ENCODE measurements around the gene SDK1. TPM values are rescaled to one million over a fixed set of nuclear protein-coding genes. Genes with fewer than 3 reads are reported as not detected.

The SDK1 gene
- total RNA-seq, 1 experiment from 2014 or later, result 6.0 TPM

DNA sequence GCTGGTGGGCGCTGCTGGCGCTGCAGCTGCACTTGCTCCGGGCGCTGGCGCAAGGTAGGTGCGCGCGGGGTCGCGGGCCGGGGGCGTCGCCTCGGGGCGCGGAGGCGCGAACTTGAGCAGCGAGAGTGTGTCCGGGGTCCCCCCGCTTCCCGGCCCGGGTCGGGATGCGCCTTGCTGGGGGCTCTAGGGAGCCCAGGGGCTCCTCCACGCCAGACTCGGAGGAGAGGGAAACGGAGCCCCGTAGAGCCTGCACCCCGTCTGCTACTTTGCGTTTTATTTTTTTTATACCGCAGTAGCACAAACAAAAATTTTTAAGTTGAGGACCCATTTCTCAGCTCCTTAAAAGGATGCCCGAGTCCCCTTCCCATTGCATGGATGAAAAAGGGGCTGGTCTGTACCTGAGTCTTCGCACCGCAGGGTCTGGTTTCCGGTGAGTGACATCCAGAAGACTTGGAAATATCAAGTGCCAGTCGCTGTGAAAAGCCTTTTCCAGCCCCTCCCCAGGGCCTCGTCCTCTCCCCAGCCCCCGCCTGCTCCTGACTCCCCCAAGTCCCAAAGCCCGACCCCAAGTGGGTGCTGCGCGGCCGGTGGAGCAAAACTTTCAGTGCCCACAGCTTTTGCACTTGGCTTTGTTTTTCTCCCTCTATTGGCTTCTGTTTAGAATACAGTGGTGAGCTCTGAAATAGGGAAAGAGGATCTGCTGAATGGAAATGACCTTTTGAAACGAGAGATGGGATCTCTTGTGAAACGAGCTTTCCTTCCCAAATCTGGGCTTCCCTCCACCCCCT lies 973 bp downstream of the SDK1 start:
- H3K27ac ChIP-seq, result no peak overlapping the region
- H3K9me3 ChIP-seq (replicated peaks), result no peaks in the 10 kb centered on the region
- peak; percentile 47 to 71 for DNase-seq
- H3K36me3 ChIP-seq, result no peaks in the 10 kb centered on the region
- peak overlapping the region; percentile 66 for H3K4me3 ChIP-seq
- H3K27me3 ChIP-seq, result no peaks in the 10 kb centered on the region
- H3K4me1 ChIP-seq, result no peaks in the 10 kb centered on the region

DNA sequence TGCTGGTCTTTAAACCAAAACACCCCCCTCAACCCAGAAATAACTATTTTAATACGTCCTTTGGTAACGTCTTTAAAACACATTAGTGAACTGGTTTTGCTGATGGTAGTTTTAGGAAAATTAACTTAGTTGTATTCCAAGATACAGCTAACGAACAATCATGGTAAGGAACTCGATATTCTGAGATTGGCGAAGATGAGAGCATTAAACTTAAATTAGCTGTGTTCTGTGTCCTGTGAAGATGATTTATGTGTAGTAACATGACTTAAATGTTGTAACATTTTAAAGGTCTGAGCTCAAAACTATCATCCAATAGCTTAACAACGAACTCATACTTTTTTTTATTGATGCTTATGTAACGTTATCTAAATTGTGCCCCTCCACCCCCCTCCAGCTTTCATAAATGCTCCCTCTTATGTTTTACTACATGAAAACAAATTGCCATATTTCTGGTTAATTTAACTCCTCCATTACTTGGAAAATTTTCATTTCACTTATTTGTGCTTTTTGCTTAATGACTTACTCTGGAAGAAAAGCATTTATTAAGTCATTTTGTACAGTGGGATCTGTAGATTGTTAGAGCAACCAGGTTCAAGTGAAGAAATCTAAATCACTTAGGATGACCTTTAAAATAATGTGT lies 1.7 kb downstream of the SDK1 start:
- Histone ChIP-seq H3K4me3 (peak overlapping the region; percentile 66), H3K27ac (no peak overlapping the region), H3K9me3 (replicated peaks) (no peaks in the 10 kb centered on the region), H3K27me3 (no peaks in the 10 kb centered on the region), H3K36me3 (no peaks in the 10 kb centered on the region), H3K4me1 (no peaks in the 10 kb centered on the region)
- no peak for DNase-seq

- DNase-seq, result no peak
- no peak overlapping the region for H3K4me3 ChIP-seq
- no peaks in the 10 kb centered on the region for H3K9me3 ChIP-seq (replicated peaks)
- H3K27ac ChIP-seq, result no peak overlapping the region
- H3K27me3 ChIP-seq, result no peaks in the 10 kb centered on the region
- no peaks in the 10 kb centered on the region for H3K4me1 ChIP-seq
- H3K36me3 ChIP-seq, result no peaks in the 10 kb centered on the region
These were observed 3.1 kb downstream of the SDK1 start for GRCh38 chr7:3304131-3304530.

DNA sequence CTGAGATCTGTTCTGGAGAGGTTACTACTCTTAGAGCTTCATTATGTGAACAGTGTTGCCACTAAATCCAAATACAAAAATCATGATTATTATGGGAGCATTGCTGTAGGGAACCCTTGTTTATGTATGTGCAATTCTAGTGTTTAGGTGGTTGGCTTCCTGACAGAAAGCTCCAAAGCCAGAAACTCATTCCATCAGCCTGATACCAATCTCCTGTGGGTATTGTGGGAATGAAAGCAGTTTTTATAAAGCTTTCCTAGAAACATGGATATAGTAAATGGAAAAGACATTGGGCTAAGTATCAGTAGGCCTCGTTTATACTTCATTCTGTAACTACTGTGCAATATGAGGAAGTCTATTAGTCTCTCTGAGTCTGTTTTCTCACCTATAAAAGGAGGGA lies 6.4 kb downstream of the SDK1 start:
- DNase-seq, result no peak

GRCh38 chr7:3309140-3309539 lies 8.1 kb downstream of the SDK1 start:
- no peak overlapping the region for H3K27ac ChIP-seq
- H3K27me3 ChIP-seq, result no peaks in the 10 kb centered on the region
- H3K36me3 ChIP-seq, result no peaks in the 10 kb centered on the region
- no peaks in the 10 kb centered on the region for H3K9me3 ChIP-seq (replicated peaks)
- no peak overlapping the region for H3K4me3 ChIP-seq
- peak in 1 of 2 experiments; percentile 43 for DNase-seq
- no peaks in the 10 kb centered on the region; the same call in 1 of the 2 replicates for H3K4me1 ChIP-seq

More for the DNA sequence above, 6.4 kb downstream of the SDK1 start:
- Histone ChIP-seq H3K36me3 (no peaks in the 10 kb centered on the region), H3K4me3 (no peak overlapping the region), H3K27me3 (no peaks in the 10 kb centered on the region), H3K27ac (no peak overlapping the region), H3K4me1 (no peaks in the 10 kb centered on the region; the same call in 1 of the 2 replicates), H3K9me3 (replicated peaks) (no peaks in the 10 kb centered on the region)

DNA sequence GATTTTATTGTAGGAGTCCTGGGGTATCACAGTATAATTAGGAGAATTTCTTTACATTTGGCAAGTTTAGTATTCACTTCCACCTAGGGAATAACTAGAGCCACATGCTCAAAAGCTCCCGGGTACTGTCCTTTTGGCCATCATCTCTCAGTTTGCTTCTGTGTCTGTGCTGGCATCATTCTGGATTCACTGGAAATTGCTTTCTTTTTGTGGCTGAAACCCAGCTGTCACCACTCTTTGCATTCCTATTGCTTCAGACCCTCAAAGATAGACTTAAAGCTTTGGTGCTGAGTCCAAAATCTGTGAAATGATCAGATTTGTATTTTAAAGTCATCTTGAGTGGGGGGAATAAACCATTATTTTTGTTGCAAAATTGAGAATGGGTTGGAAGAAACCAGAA lies 8.9 kb downstream of the SDK1 start:
- Histone ChIP-seq H3K36me3 (no peaks in the 10 kb centered on the region), H3K9me3 (replicated peaks) (no peaks in the 10 kb centered on the region), H3K27me3 (no peaks in the 10 kb centered on the region), H3K27ac (no peak overlapping the region), H3K4me1 (no peaks in the 10 kb centered on the region; the same call in 1 of the 2 replicates), H3K4me3 (no peak overlapping the region)
- DNase-seq, result no peak

GRCh38 chr7:3310884-3311283 lies 9.8 kb downstream of the SDK1 start:
- no peaks in the 10 kb centered on the region for H3K36me3 ChIP-seq
- no peak overlapping the region for H3K27ac ChIP-seq
- no peak overlapping the region for H3K4me3 ChIP-seq
- no peaks in the 10 kb centered on the region for H3K9me3 ChIP-seq (replicated peaks)
- H3K4me1 ChIP-seq, result no peaks in the 10 kb centered on the region; the same call in 1 of the 2 replicates
- no peaks in the 10 kb centered on the region for H3K27me3 ChIP-seq
- DNase-seq, result no peak

- H3K27ac ChIP-seq, result no peak overlapping the region
- no peak for DNase-seq
- no peak overlapping the region for H3K4me3 ChIP-seq
- no peaks in the 10 kb centered on the region for H3K36me3 ChIP-seq
- no peaks in the 10 kb centered on the region; the same call in 1 of the 2 replicates for H3K4me1 ChIP-seq
- H3K27me3 ChIP-seq, result no peaks in the 10 kb centered on the region
- H3K9me3 ChIP-seq (replicated peaks), result no peaks in the 10 kb centered on the region
These were observed 11.5 kb downstream of the SDK1 start for GRCh38 chr7:3312583-3312982.

- DNase-seq, result peak; percentile 44 to 64
- Histone ChIP-seq H3K27me3 (no peaks in the 10 kb centered on the region), H3K4me3 (no peak overlapping the region), H3K36me3 (no peaks in the 10 kb centered on the region), H3K4me1 (peaks cover 13% of the 10 kb centered on the region), H3K27ac (peak overlapping the region; percentile 50), H3K9me3 (replicated peaks) (no peaks in the 10 kb centered on the region)
These were observed 17.8 kb downstream of the SDK1 start for GRCh38 chr7:3318874-3319273.

DNA sequence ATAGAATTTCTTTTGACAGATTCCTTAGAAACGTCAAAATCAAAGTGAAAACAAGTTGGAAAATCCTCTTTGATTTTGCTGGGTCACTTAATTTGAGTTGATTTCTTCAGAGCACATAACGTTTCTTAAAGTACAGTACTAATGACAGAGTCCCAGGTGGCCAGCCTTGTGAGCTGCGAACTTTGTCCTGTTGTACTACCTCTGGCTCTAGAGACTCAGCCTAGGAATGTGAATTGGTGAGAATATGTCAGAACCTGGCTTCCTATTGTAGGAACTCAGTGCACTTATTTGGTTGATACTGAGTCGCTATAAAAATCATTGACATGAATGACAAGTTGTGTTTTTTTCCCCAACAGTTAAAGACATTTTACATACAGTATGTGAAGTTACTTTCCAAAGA lies 20.2 kb downstream of the SDK1 start:
- Histone ChIP-seq H3K4me3 (no peak overlapping the region), H3K27ac (no peak overlapping the region), H3K27me3 (no peaks in the 10 kb centered on the region), H3K36me3 (no peaks in the 10 kb centered on the region), H3K9me3 (replicated peaks) (no peaks in the 10 kb centered on the region), H3K4me1 (peaks cover 13% of the 10 kb centered on the region)
- DNase-seq, result no peak

DNA sequence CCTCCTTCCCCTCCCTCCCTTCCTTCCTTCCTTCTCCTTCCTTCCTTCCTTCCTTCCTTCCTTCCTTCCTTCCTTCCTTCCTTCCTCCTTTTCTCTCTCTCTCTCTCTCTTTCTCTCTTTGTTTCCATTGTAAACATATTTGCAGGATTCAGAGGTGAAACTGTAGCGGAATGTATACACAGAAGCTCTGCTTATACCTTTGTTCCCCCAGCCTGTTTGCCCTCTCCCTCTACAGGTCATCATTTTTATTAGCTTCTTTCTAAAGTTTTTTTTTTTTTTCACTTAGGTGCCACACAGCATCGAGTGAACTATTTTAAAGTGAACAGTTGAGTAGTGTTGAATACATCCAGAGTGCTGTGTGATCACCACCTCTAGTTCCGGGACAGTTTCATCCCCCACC lies 20.7 kb downstream of the SDK1 start:
- no peak overlapping the region for H3K4me3 ChIP-seq
- no peak for DNase-seq
- no peaks in the 10 kb centered on the region for H3K36me3 ChIP-seq
- H3K4me1 ChIP-seq, result peaks cover 13% of the 10 kb centered on the region
- no peak overlapping the region for H3K27ac ChIP-seq
- no peaks in the 10 kb centered on the region for H3K9me3 ChIP-seq (replicated peaks)
- H3K27me3 ChIP-seq, result no peaks in the 10 kb centered on the region

DNA sequence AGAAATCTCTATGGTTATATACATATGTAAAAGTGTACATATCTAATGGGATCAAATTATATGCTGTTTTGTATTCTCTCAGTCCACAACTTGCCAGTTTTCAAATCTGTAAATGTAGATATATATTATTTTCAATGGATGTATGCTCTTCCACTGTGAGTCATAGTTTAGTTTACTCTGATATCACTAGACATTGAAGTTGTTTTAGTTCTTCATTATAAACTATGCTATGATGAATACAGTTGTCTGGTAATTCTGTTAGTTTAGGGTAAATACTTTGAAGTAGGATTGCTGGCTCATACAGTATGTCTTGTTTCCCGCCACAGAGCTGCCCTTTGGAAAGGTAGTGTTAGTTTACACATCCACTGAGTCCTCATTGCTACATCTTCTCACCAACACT lies 25.2 kb downstream of the SDK1 start:
- H3K36me3 ChIP-seq, result no peaks in the 10 kb centered on the region
- no peaks in the 10 kb centered on the region; the same call in 1 of the 2 replicates for H3K9me3 ChIP-seq (replicated peaks)
- H3K4me1 ChIP-seq, result no peaks in the 10 kb centered on the region
- no peak overlapping the region for H3K4me3 ChIP-seq
- DNase-seq, result no peak
- no peak overlapping the region for H3K27ac ChIP-seq
- no peaks in the 10 kb centered on the region for H3K27me3 ChIP-seq

DNA sequence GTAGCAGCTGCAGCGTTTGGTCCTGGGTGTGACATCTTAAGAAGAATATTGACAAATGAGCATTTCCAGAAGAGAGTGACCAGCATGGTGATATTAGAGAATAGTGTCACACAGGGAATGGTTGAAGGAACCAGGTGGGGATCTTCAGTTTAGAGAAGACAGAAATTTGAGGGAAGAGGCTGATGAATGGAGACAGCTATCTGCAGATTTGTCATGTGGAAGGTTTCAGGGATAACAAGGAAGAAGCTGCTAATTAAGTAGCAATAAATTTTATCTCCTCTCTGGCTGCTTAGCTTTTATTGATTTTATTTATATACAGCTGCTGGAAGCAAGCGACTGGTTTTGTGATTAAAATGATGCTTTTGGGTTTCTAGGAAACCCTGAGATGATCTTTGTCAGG lies 26.0 kb downstream of the SDK1 start:
- H3K36me3 ChIP-seq, result no peaks in the 10 kb centered on the region
- H3K27ac ChIP-seq, result no peak overlapping the region
- no peaks in the 10 kb centered on the region for H3K4me1 ChIP-seq
- H3K27me3 ChIP-seq, result no peaks in the 10 kb centered on the region
- DNase-seq, result no peak
- H3K9me3 ChIP-seq (replicated peaks), result no peaks in the 10 kb centered on the region; the same call in 1 of the 2 replicates
- no peak overlapping the region for H3K4me3 ChIP-seq

- no peaks in the 10 kb centered on the region for H3K4me1 ChIP-seq
- no peak overlapping the region for H3K4me3 ChIP-seq
These were observed 26.6 kb downstream of the SDK1 start for GRCh38 chr7:3327655-3328054.

DNA sequence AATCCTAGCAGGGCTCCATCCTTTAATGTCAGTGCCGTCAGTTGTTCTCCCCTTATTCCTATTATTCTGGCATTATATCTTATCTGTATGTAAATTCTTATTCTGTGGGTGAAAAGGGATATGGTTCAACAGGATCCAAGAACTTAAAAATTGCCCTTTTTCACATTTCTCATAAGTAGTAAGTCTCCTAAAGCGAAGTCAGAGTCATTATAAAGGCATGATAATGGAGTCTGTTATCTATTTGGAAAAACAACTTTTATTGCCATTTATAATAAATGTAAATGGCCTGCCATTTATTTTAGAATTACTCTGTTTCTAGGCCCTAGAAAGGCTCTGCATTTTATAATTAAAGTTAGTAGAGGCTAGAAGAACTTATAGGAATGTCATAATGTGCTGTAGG lies 31.3 kb downstream of the SDK1 start:
- Histone ChIP-seq H3K27ac (no peak overlapping the region), H3K9me3 (replicated peaks) (no peaks in the 10 kb centered on the region; the same call in 1 of the 2 replicates), H3K36me3 (no peaks in the 10 kb centered on the region), H3K27me3 (no peaks in the 10 kb centered on the region), H3K4me3 (no peak overlapping the region), H3K4me1 (no peaks in the 10 kb centered on the region)
- no peak for DNase-seq

More at GRCh38 chr7:3327655-3328054, 26.6 kb downstream of the SDK1 start:
- no peaks in the 10 kb centered on the region; the same call in 1 of the 2 replicates for H3K9me3 ChIP-seq (replicated peaks)
- no peaks in the 10 kb centered on the region for H3K36me3 ChIP-seq
- no peak for DNase-seq
- H3K27me3 ChIP-seq, result no peaks in the 10 kb centered on the region
- no peak overlapping the region for H3K27ac ChIP-seq

Measured in SJCRH30 (cell line).